ENCODE measurements around the gene ARHGAP44. TPM values are rescaled to one million over a fixed set of nuclear protein-coding genes. Genes with fewer than 3 reads are reported as not detected.

ARHGAP44 gene
- total RNA-seq, 1 donor from 2014 or later, result 17.5 TPM

GRCh38 chr17:12979246-12979645 is 189.9 kb downstream of the ARHGAP44 start:
- peaks cover 4% of the 10 kb centered on the region for H3K27me3 Mint-ChIP-seq (ENCODE audit: unreplicated experiment)
- no peak overlapping the region for H3K27ac Mint-ChIP-seq (ENCODE audit: unreplicated experiment)
- H3K36me3 Mint-ChIP-seq (ENCODE audit: unreplicated experiment), result peaks cover 5% of the 10 kb centered on the region
- TF ChIP-seq CTCF (IDR thresholded peaks at IDR 0.05; ENCODE audit: partially characterized antibody, unreplicated experiment), result no peak
- no peaks in the 10 kb centered on the region for H3K4me1 Mint-ChIP-seq (ENCODE audit: low read depth, unreplicated experiment)
- H3K4me3 Mint-ChIP-seq (ENCODE audit: unreplicated experiment), result no peak overlapping the region
- DNase-seq, result no peak
- peaks cover 4% of the 10 kb centered on the region for H3K9me3 Mint-ChIP-seq (ENCODE audit: unreplicated experiment)

GRCh38 chr17:12979826-12980500 is 190.7 kb downstream of the ARHGAP44 start:
- no peak for TF ChIP-seq CTCF (IDR thresholded peaks at IDR 0.05; ENCODE audit: partially characterized antibody, unreplicated experiment)
- DNase-seq, result no peak
- no peak overlapping the region for H3K27ac Mint-ChIP-seq (ENCODE audit: unreplicated experiment)
- H3K9me3 Mint-ChIP-seq (ENCODE audit: unreplicated experiment), result peaks cover 4% of the 10 kb centered on the region
- H3K4me1 Mint-ChIP-seq (ENCODE audit: low read depth, unreplicated experiment), result peaks cover under 1% of the 10 kb centered on the region
- H3K27me3 Mint-ChIP-seq (ENCODE audit: unreplicated experiment), result peaks cover 2% of the 10 kb centered on the region
- no peak overlapping the region for H3K4me3 Mint-ChIP-seq (ENCODE audit: unreplicated experiment)
- peaks cover 5% of the 10 kb centered on the region for H3K36me3 Mint-ChIP-seq (ENCODE audit: unreplicated experiment)

- Mint-ChIP-seq H3K4me3 (ENCODE audit: unreplicated experiment) (no peak overlapping the region), H3K27me3 (ENCODE audit: unreplicated experiment) (peaks cover 4% of the 10 kb centered on the region), H3K36me3 (ENCODE audit: unreplicated experiment) (peaks cover 5% of the 10 kb centered on the region), H3K9me3 (ENCODE audit: unreplicated experiment) (peaks cover 4% of the 10 kb centered on the region), H3K27ac (ENCODE audit: unreplicated experiment) (no peak overlapping the region), H3K4me1 (ENCODE audit: low read depth, unreplicated experiment) (peaks cover 15% of the 10 kb centered on the region)
- no peak for TF ChIP-seq CTCF (IDR thresholded peaks at IDR 0.05; ENCODE audit: partially characterized antibody, unreplicated experiment)
- no peak for DNase-seq
Measured at GRCh38 chr17:12982224-12982623, 192.9 kb downstream of the ARHGAP44 start.

- Mint-ChIP-seq H3K9me3 (ENCODE audit: unreplicated experiment) (peaks cover 4% of the 10 kb centered on the region), H3K27me3 (ENCODE audit: unreplicated experiment) (peaks cover 6% of the 10 kb centered on the region), H3K36me3 (ENCODE audit: unreplicated experiment) (peaks cover 5% of the 10 kb centered on the region), H3K4me1 (ENCODE audit: low read depth, unreplicated experiment) (peaks cover 22% of the 10 kb centered on the region), H3K4me3 (ENCODE audit: unreplicated experiment) (no peak overlapping the region), H3K27ac (ENCODE audit: unreplicated experiment) (no peak overlapping the region)
- no peak for DNase-seq
- no peak for TF ChIP-seq CTCF (IDR thresholded peaks at IDR 0.05; ENCODE audit: partially characterized antibody, unreplicated experiment)
Measured at GRCh38 chr17:12983991-12984884, 194.9 kb downstream of the ARHGAP44 start.

All from glutamatergic neuron (in vitro differentiated cells).